ENCODE measurements around the gene MINK1. TPM values are rescaled to one million over a fixed set of nuclear protein-coding genes. Genes with fewer than 3 reads are reported as not detected.

MINK1 gene
- total RNA-seq, 6 experiments from 2014 or later, result 68.5 to 82.4 (median 71.6) TPM

DNA sequence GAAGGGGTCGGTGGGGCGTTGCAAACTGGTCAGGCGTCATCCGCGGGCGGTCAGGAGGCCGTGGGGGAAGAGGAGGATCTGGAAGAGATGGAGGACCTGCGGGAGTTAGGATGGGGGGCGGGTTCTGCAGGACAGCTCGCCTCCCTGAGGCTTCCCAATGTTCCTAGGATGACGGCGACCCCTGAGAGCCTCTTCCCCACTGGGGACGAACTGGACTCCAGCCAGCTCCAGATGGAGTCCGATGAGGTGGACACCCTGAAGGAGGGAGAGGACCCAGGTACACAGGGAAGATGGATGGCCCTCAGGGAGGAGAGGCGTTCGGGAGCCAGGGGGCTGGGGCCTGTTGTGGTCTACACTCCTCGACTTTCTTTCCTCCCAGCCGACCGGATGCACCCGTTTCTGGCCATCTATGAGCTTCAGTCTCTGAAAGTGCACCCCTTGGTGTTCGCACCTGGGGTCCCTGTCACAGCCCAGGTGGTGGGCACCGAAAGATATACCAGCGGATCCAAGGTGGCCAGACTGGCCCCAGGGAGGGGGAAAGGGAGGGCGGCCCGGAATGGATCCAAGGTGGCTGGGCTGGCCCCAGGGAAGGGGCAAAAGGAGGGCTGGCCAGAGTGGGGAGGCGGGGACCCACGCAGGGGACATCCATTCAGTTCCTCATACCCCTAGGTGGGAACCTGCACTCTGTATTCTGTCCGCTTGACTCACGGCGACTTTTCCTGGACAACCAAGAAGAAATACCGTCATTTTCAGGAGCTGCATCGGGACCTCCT, 25.3 kb upstream of the MINK1 start:
- no peak for DNase-seq
- Mint-ChIP-seq H3K4me1 (ENCODE audit: low read depth) (peaks cover 12% of the 10 kb centered on the region; the same call in 1 of the 2 replicates), H3K4me3 (peak overlapping the region; percentile 88), H3K27ac (peak overlapping the region; percentile 48; the same call in 1 of the 2 replicates), H3K27me3 (ENCODE audit: insufficient read depth) (no peaks in the 10 kb centered on the region; the same call in none of the 2 replicates), H3K9me3 (no peaks in the 10 kb centered on the region), H3K36me3 (ENCODE audit: low read depth) (peaks cover 17% of the 10 kb centered on the region)
- TF ChIP-seq, protein P1, sequence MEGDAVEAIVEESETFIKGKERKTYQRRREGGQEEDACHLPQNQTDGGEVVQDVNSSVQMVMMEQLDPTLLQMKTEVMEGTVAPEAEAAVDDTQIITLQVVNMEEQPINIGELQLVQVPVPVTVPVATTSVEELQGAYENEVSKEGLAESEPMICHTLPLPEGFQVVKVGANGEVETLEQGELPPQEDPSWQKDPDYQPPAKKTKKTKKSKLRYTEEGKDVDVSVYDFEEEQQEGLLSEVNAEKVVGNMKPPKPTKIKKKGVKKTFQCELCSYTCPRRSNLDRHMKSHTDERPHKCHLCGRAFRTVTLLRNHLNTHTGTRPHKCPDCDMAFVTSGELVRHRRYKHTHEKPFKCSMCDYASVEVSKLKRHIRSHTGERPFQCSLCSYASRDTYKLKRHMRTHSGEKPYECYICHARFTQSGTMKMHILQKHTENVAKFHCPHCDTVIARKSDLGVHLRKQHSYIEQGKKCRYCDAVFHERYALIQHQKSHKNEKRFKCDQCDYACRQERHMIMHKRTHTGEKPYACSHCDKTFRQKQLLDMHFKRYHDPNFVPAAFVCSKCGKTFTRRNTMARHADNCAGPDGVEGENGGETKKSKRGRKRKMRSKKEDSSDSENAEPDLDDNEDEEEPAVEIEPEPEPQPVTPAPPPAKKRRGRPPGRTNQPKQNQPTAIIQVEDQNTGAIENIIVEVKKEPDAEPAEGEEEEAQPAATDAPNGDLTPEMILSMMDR (IDR thresholded peaks at IDR 0.05), result no peak

DNA sequence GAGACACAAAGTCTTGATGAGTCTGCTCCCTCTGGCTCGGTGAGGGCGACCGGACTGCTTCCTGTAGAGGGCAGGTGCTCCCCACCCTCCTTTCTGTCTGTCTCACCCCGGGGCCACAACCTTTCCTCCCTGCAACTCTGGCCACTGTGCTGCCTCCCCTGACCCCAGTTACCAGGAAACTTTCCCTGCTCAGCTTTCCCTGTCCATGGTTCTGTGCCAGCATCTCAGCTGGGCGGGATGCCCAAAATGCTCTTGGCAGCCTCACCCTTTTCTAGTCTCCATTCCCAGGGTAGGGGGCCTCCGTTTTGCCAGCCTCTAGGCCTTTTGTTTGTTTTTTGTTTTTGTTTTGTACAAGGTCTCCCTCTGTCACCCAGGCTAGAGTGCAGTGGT, 24.8 kb upstream of the MINK1 start:
- Mint-ChIP-seq H3K36me3 (ENCODE audit: low read depth) (peaks cover 17% of the 10 kb centered on the region), H3K4me3 (peak overlapping the region; percentile 88), H3K9me3 (no peaks in the 10 kb centered on the region), H3K27me3 (ENCODE audit: insufficient read depth) (no peaks in the 10 kb centered on the region; the same call in none of the 2 replicates), H3K27ac (no peak overlapping the region), H3K4me1 (ENCODE audit: low read depth) (peaks cover 12% of the 10 kb centered on the region; the same call in 1 of the 2 replicates)
- TF ChIP-seq, protein P1 (IDR thresholded peaks at IDR 0.05), result no peak
- no peak for DNase-seq

DNA sequence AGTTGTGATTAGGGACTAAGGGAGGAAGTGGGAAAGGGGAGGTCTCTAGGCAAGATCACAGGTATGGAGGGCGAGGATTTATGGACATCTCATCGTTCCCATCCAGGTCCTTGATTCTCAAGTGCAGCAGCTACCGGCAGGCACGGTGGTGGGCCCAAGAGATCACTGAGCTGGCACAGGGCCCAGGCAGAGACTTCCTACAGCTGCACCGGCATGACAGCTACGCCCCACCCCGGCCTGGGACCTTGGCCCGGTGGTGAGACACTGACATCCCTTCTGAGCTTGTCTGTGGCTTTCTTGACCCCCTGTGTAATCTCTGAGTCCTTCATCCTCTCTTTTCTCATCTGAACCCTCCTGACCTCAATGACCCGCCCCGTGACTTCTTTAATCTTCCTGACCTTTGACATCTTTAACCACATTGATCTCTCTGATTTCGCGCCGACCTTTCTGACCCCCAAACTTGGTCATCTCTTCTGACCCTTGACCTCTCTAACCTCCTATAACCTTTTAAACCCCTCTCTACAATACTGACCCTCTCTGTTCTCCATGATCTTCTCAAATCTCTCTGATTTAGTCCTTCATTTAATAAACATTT, 22.3 kb upstream of the MINK1 start:
- Mint-ChIP-seq H3K4me3 (no peak overlapping the region), H3K9me3 (no peaks in the 10 kb centered on the region), H3K4me1 (ENCODE audit: low read depth) (peaks cover 12% of the 10 kb centered on the region; the same call in 1 of the 2 replicates), H3K36me3 (ENCODE audit: low read depth) (peaks cover 17% of the 10 kb centered on the region), H3K27ac (no peak overlapping the region), H3K27me3 (ENCODE audit: insufficient read depth) (no peaks in the 10 kb centered on the region; the same call in none of the 2 replicates)
- TF ChIP-seq, protein P1 (IDR thresholded peaks at IDR 0.05), result no peak
- no peak for DNase-seq

DNA sequence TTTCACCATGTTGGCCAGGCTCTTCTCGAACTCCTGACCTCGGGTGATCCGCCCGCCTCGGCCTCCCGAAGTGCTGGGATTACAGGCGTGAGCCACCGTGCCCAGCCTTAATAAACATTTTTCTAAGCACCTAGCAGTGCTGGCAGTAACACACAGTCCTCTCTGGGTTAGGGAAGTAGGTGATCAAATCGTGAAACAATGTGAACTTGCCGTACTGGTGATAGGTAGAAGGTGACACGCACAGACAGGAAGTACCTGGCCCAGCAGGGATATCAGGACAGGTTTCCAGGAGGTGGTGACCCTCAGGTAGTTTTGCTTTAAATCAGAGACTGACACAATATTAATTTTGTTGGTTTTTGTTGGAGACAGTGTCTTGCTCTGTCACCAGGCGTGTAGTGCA, 21.7 kb upstream of the MINK1 start:
- Mint-ChIP-seq H3K27me3 (ENCODE audit: insufficient read depth) (no peaks in the 10 kb centered on the region; the same call in none of the 2 replicates), H3K9me3 (no peaks in the 10 kb centered on the region), H3K36me3 (ENCODE audit: low read depth) (peaks cover 17% of the 10 kb centered on the region), H3K4me1 (ENCODE audit: low read depth) (peaks cover 6% of the 10 kb centered on the region; the same call in 1 of the 2 replicates), H3K27ac (no peak overlapping the region), H3K4me3 (no peak overlapping the region)
- no peak for DNase-seq
- TF ChIP-seq, protein P1 (IDR thresholded peaks at IDR 0.05), result no peak

DNA sequence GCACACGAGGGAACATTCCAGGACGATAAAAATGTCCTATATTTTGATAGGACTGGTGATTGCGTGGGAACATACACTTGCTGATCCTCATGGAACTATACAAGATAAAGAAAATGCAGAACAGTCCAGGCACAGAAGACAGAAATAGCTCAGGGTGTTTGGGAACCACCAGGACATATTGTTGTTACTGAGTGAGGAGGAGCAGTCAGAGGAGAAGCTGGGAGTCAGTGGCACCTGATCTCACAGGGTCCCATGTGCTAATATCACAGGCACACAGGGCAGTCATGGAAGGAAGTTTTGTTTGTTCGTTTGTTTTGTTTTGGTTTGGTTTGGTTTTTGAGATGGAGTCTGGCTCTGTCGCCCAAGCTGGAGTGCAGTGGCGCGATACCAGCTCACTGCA, 20.4 kb upstream of the MINK1 start:
- TF ChIP-seq, protein P1 (IDR thresholded peaks at IDR 0.05), result no peak
- no peak for DNase-seq
- no peak overlapping the region for H3K4me3 Mint-ChIP-seq
- no peaks in the 10 kb centered on the region for H3K9me3 Mint-ChIP-seq
- no peaks in the 10 kb centered on the region; the same call in none of the 2 replicates for H3K27me3 Mint-ChIP-seq (ENCODE audit: insufficient read depth)
- peaks cover 6% of the 10 kb centered on the region; the same call in 1 of the 2 replicates for H3K4me1 Mint-ChIP-seq (ENCODE audit: low read depth)
- peaks cover 17% of the 10 kb centered on the region for H3K36me3 Mint-ChIP-seq (ENCODE audit: low read depth)
- no peak overlapping the region for H3K27ac Mint-ChIP-seq
